Endothelial cell (in vitro differentiated cells): ENCODE measurements around the gene SH3RF1. TPM values are rescaled to one million over a fixed set of nuclear protein-coding genes. Genes with fewer than 3 reads are reported as not detected.

Experiments used
- DNase-seq: peaks from one replicate; pipeline ENCODE4 v3.0.0; 2021; ENCODE audit warnings: low spot score
- H3K27ac Mint-ChIP-seq: one replicate; pipeline ENCODE4 v1.8.0; 2021; ENCODE audit warnings: mixed read lengths, inconsistent platforms; ENCODE audit not compliant: unreplicated experiment
- H3K27me3 Mint-ChIP-seq: one replicate; pipeline ENCODE4 v1.8.0; 2021; ENCODE audit warnings: mild to moderate bottlenecking, moderate library complexity, mixed read lengths, inconsistent platforms; ENCODE audit not compliant: unreplicated experiment
- H3K36me3 Mint-ChIP-seq: one replicate; pipeline ENCODE4 v1.8.0; 2021; ENCODE audit warnings: mild to moderate bottlenecking, low read depth, mixed read lengths, inconsistent platforms; ENCODE audit not compliant: unreplicated experiment
- H3K4me1 Mint-ChIP-seq: one replicate; pipeline ENCODE4 v1.8.0; 2021; ENCODE audit warnings: mild to moderate bottlenecking, mixed read lengths, inconsistent platforms; ENCODE audit not compliant: unreplicated experiment
- H3K4me3 Mint-ChIP-seq: one replicate; pipeline ENCODE4 v1.8.0; 2021; ENCODE audit warnings: mild to moderate bottlenecking, mixed read lengths, inconsistent platforms; ENCODE audit not compliant: unreplicated experiment
- H3K9me3 Mint-ChIP-seq: one replicate; pipeline ENCODE4 v1.8.0; 2021; ENCODE audit warnings: mixed read lengths, inconsistent platforms; ENCODE audit not compliant: unreplicated experiment
- CTCF ChIP-seq: fragments of 200-600 bp; sonication (generic); IDR thresholded peaks from one replicate; pipeline ENCODE4 v1.5.0; 2021; ENCODE audit warnings: antibody characterized with exemption; ENCODE audit not compliant: unreplicated experiment
- total RNA-seq: library from RNA; stranded (reverse); fragmentation: NEBNext Ultra II Directional; extraction: Animal tissue kit (Norgen Biotek cat#: 25700); gene quantifications from one replicate; pipeline ENCODE4 v1.2.1, GENCODE V29; 2021; ENCODE audit not compliant: unreplicated experiment

SH3RF1 gene
- total RNA-seq, 1 donor from 2014 or later, result 23.5 TPM

GRCh38 chr4:169219440-169219839, 51.3 kb downstream of the SH3RF1 start:
- peaks cover 3% of the 10 kb centered on the region for H3K4me1 Mint-ChIP-seq

GRCh38 chr4:169215656-169216055, 55.1 kb downstream of the SH3RF1 start:
- Mint-ChIP-seq H3K27ac (no peak overlapping the region), H3K9me3 (no peaks in the 10 kb centered on the region), H3K4me1 (peaks cover 3% of the 10 kb centered on the region), H3K4me3 (no peak overlapping the region), H3K27me3 (peaks cover 3% of the 10 kb centered on the region), H3K36me3 (peaks cover 21% of the 10 kb centered on the region)
- no peak for TF ChIP-seq CTCF
- no peak for DNase-seq

More at GRCh38 chr4:169219440-169219839, 51.3 kb downstream of the SH3RF1 start:
- peaks cover 8% of the 10 kb centered on the region for H3K36me3 Mint-ChIP-seq
- no peak overlapping the region for H3K4me3 Mint-ChIP-seq
- DNase-seq, result no peak
- H3K9me3 Mint-ChIP-seq, result no peaks in the 10 kb centered on the region
- H3K27me3 Mint-ChIP-seq, result peaks cover 3% of the 10 kb centered on the region
- TF ChIP-seq CTCF, result no peak
- H3K27ac Mint-ChIP-seq, result no peak overlapping the region

- Mint-ChIP-seq H3K4me1 (no peaks in the 10 kb centered on the region), H3K36me3 (peaks cover 21% of the 10 kb centered on the region), H3K27ac (no peak overlapping the region), H3K9me3 (no peaks in the 10 kb centered on the region), H3K4me3 (no peak overlapping the region), H3K27me3 (peaks cover 3% of the 10 kb centered on the region)
- TF ChIP-seq CTCF, result no peak
- no peak for DNase-seq
These were observed 57.8 kb downstream of the SH3RF1 start for GRCh38 chr4:169212981-169213380.

GRCh38 chr4:169210504-169211118, 60.1 kb downstream of the SH3RF1 start:
- no peak overlapping the region for H3K4me3 Mint-ChIP-seq
- H3K27ac Mint-ChIP-seq, result no peak overlapping the region
- no peaks in the 10 kb centered on the region for H3K9me3 Mint-ChIP-seq
- TF ChIP-seq CTCF, result no peak
- no peak for DNase-seq
- H3K36me3 Mint-ChIP-seq, result peaks cover 21% of the 10 kb centered on the region
- no peaks in the 10 kb centered on the region for H3K4me1 Mint-ChIP-seq
- no peaks in the 10 kb centered on the region for H3K27me3 Mint-ChIP-seq

GRCh38 chr4:169209388-169209883, 61.3 kb downstream of the SH3RF1 start:
- Mint-ChIP-seq H3K4me3 (no peak overlapping the region), H3K27me3 (no peaks in the 10 kb centered on the region), H3K36me3 (peaks cover 13% of the 10 kb centered on the region), H3K4me1 (no peaks in the 10 kb centered on the region), H3K9me3 (no peaks in the 10 kb centered on the region), H3K27ac (no peak overlapping the region)
- no peak for DNase-seq
- no peak for TF ChIP-seq CTCF
